CD1c-positive myeloid dendritic cell (primary cell): ENCODE data around the gene EMILIN3.
"Not testable (repeated sequence)": the region's sequence is repeated elsewhere in the genome, so short reads cannot be mapped to it uniquely, and the experiment has no call there.

Source experiments
- DNase-seq: peaks from one replicate; pipeline ENCODE4 v3.0.0-alpha.2; 2016; ENCODE audit errors: extremely low spot score

EMILIN3 gene

GRCh38 chr20:41318271-41318649 is 48.4 kb downstream of the EMILIN3 start:
- no peak for DNase-seq

DNA sequence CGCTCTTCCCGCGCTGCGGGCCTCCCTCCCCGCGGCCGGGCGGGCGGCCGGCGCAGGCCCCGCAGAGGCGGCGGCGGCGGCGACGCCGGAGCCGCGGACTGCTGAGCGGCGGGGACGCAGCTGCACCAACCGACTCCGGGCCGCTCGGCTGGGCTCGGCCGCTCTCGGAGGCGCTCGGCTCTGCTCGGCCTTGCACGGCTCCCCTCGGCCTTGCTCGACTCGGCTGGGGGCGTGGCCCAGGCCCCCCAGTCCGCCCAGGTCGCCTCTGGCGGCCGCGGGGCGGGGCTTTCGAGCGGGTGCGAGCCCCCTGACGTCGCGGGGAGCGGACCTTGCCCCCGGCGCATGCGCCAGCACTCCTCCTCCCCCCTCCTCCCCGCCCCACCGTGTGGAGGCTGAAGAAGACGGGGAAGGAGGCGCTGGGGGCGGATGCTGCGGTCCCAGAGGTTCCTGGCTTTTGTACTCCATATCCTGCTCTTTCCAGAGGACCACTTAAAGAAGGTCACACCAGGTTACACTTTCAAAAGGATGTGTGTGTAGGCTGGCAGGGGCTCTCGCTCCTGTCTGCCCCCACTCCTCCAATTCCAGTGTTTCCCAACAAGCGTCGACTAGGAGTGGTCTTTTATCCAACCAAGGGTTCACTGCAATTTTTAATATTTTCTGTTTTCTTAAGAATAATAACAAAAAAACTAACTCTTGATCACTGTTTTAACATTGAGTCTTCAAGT is 48.9 kb downstream of the EMILIN3 start, which contains the start of gene ZHX3:
ZHX3 (minus strand) TSS at position 186 of the 725 bp plus-strand sequence. CDS start 112,815 bp downstream, outside the sequence.
- DNase-seq: peak; percentile 98

GRCh38 chr20:41316602-41317545 is 49.7 kb downstream of the EMILIN3 start:
- peak; percentile 73 for DNase-seq

- no peak for DNase-seq
These were observed 50.6 kb downstream of the EMILIN3 start for GRCh38 chr20:41316051-41316450.

- no peak for DNase-seq
These were observed 52.2 kb downstream of the EMILIN3 start for GRCh38 chr20:41314386-41314785.

DNA sequence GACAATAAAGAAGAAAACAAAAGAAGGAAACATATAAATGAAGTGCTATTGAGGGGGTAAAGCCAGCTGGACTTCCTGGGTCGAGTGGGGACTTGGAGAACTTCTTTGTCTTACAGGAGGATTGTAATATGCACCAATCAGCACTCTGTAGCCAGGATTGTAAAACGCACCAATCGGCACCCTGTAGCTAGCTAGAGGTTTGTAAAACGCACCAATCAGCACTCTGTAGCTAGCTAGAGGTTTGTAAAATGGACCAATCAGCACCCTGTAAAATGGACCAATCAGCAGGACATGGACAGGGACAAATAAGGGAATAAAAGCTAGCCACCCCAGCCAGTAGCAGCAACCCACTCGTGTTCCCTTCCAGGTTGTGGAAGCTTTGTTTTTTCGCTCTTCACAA is 54.6 kb downstream of the EMILIN3 start:
- not testable (repeated sequence) for DNase-seq
